Gastrocnemius medialis (tissue), 4 donors: ENCODE data around the gene GALNT18. TPM values are rescaled to one million over a fixed set of nuclear protein-coding genes. Genes with fewer than 3 reads are reported as not detected.

ENCODE experiments used
- ATAC-seq, 2 donors: fragments of 150-250 bp; one replicate each; pipeline ENCODE4 v1.9.1; 2016
- DNase-seq, 2 donors: peaks; one replicate each; pipeline ENCODE4 v3.0.0-alpha.2; 2019
- H3K27ac ChIP-seq, 4 donors: fragments of 200-600 bp; sonication (generic); 1 replicate in 1 of 4; 2 replicates in 3 of 4; pipeline ENCODE4 v1.5.1; 2016 to 2018; ENCODE audit warnings: mild to moderate bottlenecking in 2 of 4, moderate library complexity in 1 of 4
- H3K27me3 ChIP-seq, 3 donors: fragments of 200-600 bp; sonication (generic) in 2 of 3; 1 replicate in 1 of 3; 2 replicates in 2 of 3; pipeline versions ENCODE4 v1.5.1 to v1.6.0; 2016 to 2019; ENCODE audit warnings: mild to moderate bottlenecking in 1 of 3, moderate library complexity in 1 of 3
- H3K36me3 ChIP-seq, 2 donors: fragments of 200-600 bp; sonication (generic) in 1 of 2; one replicate each; pipeline ENCODE4 v1.5.1; 2017 to 2018
- H3K4me1 ChIP-seq, 2 donors: fragments of 200-600 bp; sonication (generic) in 1 of 2; one replicate each; pipeline ENCODE4 v1.5.1; 2016 to 2017; ENCODE audit warnings: mild to moderate bottlenecking in 2 of 2
- H3K4me3 ChIP-seq, 4 donors: fragments of 200-600 bp; sonication (generic) in 3 of 4; 1 replicate in 1 of 4; 2 replicates in 3 of 4; pipeline ENCODE4 v1.5.1; 2016 to 2019; ENCODE audit warnings: mild to moderate bottlenecking in 2 of 4
- H3K9me3 ChIP-seq, 3 donors: fragments of 200-600 bp; sonication (generic) in 2 of 3; 1 replicate in 1 of 3; 2 replicates in 2 of 3; pipeline ENCODE4 v1.5.1; 2016 to 2019
- CTCF ChIP-seq, 5 experiments: fragments of 450-650 bp in 3 of 5; fragments of 200-600 bp in 2 of 5; sonication (generic) in 2 of 5; IDR thresholded peaks in 4 of 5; conservative IDR thresholded peaks in 1 of 5; 1 replicate in 4 of 5; 2 replicates in 1 of 5; pipeline ENCODE4 v1.5.1; 2016 to 2019; ENCODE audit warnings: antibody characterized with exemption in 5 of 5, mild to moderate bottlenecking in 3 of 5, moderate library complexity in 3 of 5
- POLR2A ChIP-seq, 2 donors: fragments of 450-650 bp; IDR thresholded peaks; one replicate each; pipeline ENCODE4 v1.6.1; 2017; ENCODE audit warnings: antibody characterized with exemption in 2 of 2, mild to moderate bottlenecking in 2 of 2, moderate library complexity in 2 of 2
- in situ Hi-C, 4 donors: fragments of 200-750 bp; cut with MboI; loops; one replicate each; pipeline versions ENCODE4 v1.15.0 to v1.8.0; 2017; ENCODE audit warnings: low sequenced_read_pairs in 4 of 4
- intact Hi-C: fragments of 100-400 bp; cut with DNase I; formaldehyde crosslinking; loops from one replicate; pipeline ENCODE4 v1.15.1; 2023; ENCODE audit warnings: low total_unique reads
- total RNA-seq, 4 donors: library from RNA; depleted of rRNA; stranded (reverse); fragments of >200 nt; gene quantifications; one replicate each; pipeline versions ENCODE4 v1.1.0 to v1.2.3, GENCODE V29; 2016

GALNT18 gene
- total RNA-seq, 4 donors from 2014 or later: 10.5 to 29.2 (median 11.2) TPM

- Histone ChIP-seq H3K4me1 (peaks cover 38 to 60% of the 10 kb centered on the region in 2 donors), H3K27ac (peak overlapping the region; percentile 72 to 88 (median 82)), H3K27me3 (no peaks in the 10 kb centered on the region), H3K36me3 (no peaks in the 10 kb centered on the region), H3K9me3 (no peaks in the 10 kb centered on the region), H3K4me3 (no peak overlapping the region)
- DNase-seq (peak in 1 of 2 donors; percentile 53), ATAC-seq (peak; percentile 19 to 60)
- TF ChIP-seq CTCF (IDR thresholded peaks at IDR 0.05 in 4 of 5, conservative IDR thresholded peaks at IDR 0.05 in 1 of 5): no peak
- no peak for TF ChIP-seq POLR2A (IDR thresholded peaks at IDR 0.05)
- intact Hi-C loops (loop anchor here (5.0 kb wide), 2 partner anchors 110 to 200 kb away; no protein-coding TSS in a partner anchor), in situ Hi-C loops (no loop called here)
These were observed 109.3 kb downstream of the GALNT18 start for GRCh38 chr11:11512502-11512901.

- ATAC-seq: peak; percentile 85 to 89
These were observed 109.7 kb downstream of the GALNT18 start for GRCh38 chr11:11512090-11512489.

GRCh38 chr11:11510939-11511338, 110.9 kb downstream of the GALNT18 start:
- Histone ChIP-seq H3K27me3 (no peaks in the 10 kb centered on the region), H3K4me3 (no peak overlapping the region), H3K9me3 (no peaks in the 10 kb centered on the region), H3K4me1 (peaks cover 38 to 54% of the 10 kb centered on the region in 2 donors), H3K36me3 (no peaks in the 10 kb centered on the region), H3K27ac (peak overlapping the region; percentile 72 to 88 (median 82))
- ATAC-seq (peak; percentile 19 to 21), DNase-seq (peak; percentile 44 to 55)
- TF ChIP-seq CTCF (IDR thresholded peaks at IDR 0.05 in 4 of 5, conservative IDR thresholded peaks at IDR 0.05 in 1 of 5) (no peak), POLR2A (IDR thresholded peaks at IDR 0.05) (no peak)
- intact Hi-C loops (loop anchor here (5.0 kb wide), 2 partner anchors 109 to 199 kb away; no protein-coding TSS in a partner anchor), in situ Hi-C loops (no loop called here)

More at GRCh38 chr11:11512090-11512489, 109.7 kb downstream of the GALNT18 start:
- Histone ChIP-seq H3K4me1 (peaks cover 38 to 56% of the 10 kb centered on the region in 2 donors), H3K9me3 (no peaks in the 10 kb centered on the region), H3K27ac (peak overlapping the region; percentile 72 to 88 (median 82)), H3K27me3 (no peaks in the 10 kb centered on the region), H3K4me3 (no peak overlapping the region), H3K36me3 (no peaks in the 10 kb centered on the region)
- intact Hi-C loops (loop anchor here (5.0 kb wide), 2 partner anchors 110 to 200 kb away; no protein-coding TSS in a partner anchor), in situ Hi-C loops (no loop called here)
- peak; percentile 85 to 89 for DNase-seq
- TF ChIP-seq CTCF (IDR thresholded peaks at IDR 0.05 in 4 of 5, conservative IDR thresholded peaks at IDR 0.05 in 1 of 5) (no peak), POLR2A (IDR thresholded peaks at IDR 0.05) (peak in 1 of 2 donors; percentile 26)

- no peak for ATAC-seq
- H3K9me3 ChIP-seq: no peaks in the 10 kb centered on the region
- H3K36me3 ChIP-seq: no peaks in the 10 kb centered on the region
- H3K4me1 ChIP-seq: peaks cover 6 to 12% of the 10 kb centered on the region in 2 donors
- H3K27me3 ChIP-seq: no peaks in the 10 kb centered on the region
- DNase-seq: no peak
- no peak overlapping the region for H3K4me3 ChIP-seq
- TF ChIP-seq CTCF (IDR thresholded peaks at IDR 0.05 in 4 of 5, conservative IDR thresholded peaks at IDR 0.05 in 1 of 5) (no peak), POLR2A (IDR thresholded peaks at IDR 0.05) (no peak)
- in situ Hi-C loops (no loop called here), intact Hi-C loops (no loop called here)
- H3K27ac ChIP-seq: no peak overlapping the region
These were observed 116.1 kb downstream of the GALNT18 start for GRCh38 chr11:11505692-11506091.

- no peak for DNase-seq
- in situ Hi-C loops (no loop called here), intact Hi-C loops (no loop called here)
- TF ChIP-seq CTCF (IDR thresholded peaks at IDR 0.05 in 4 of 5, conservative IDR thresholded peaks at IDR 0.05 in 1 of 5) (no peak), POLR2A (IDR thresholded peaks at IDR 0.05) (no peak)
- Histone ChIP-seq H3K27ac (no peak overlapping the region), H3K9me3 (no peaks in the 10 kb centered on the region), H3K27me3 (no peaks in the 10 kb centered on the region), H3K36me3 (no peaks in the 10 kb centered on the region), H3K4me3 (no peak overlapping the region), H3K4me1 (peaks cover 3 to 8% of the 10 kb centered on the region in 2 donors)
- ATAC-seq: no peak
These were observed 116.6 kb downstream of the GALNT18 start for GRCh38 chr11:11505190-11505589.
